ENCODE results near the gene SLC28A1.
"Not testable (repeated sequence)": the region's sequence is repeated elsewhere in the genome, so short reads cannot be mapped to it uniquely, and the experiment has no call there.

Gene SLC28A1

DNA sequence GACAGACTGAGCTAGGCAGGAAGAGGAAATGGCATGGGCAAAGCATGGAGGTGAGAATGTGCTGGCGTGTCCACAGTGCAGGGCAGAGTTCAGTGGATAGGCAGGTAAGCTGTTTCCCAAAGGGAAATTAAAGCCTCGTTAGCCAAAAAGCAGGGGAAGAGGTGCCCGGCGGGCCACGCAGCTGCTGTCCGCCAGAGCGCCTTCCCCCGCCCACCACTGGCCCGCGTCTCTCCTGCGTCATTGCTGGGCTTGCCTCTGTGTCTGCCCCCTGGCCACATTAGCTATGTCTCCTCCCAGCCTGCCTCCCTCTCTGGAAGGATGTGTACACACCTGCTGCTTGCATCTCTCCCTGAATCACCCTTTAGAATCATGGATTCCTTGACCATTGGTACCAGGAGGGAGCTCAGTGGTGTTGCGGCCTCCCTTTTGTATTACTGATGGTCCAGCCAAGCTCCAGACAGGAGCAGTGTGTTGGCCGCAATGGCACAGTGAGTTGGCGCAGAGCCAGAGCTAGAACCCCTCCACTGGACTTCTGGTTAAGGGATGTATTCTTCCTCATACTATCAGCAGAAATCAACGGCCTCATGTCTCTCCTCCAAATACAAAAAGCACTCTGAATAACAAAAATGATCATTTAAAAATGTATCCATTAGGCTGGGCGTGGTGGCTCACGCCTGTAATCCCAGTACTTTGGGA, 26.6 kb downstream of the SLC28A1 start:
- DNase-seq = no peak

GRCh38 chr15:84911879-84912660, 27.6 kb downstream of the SLC28A1 start:
- DNase-seq = no peak

DNA sequence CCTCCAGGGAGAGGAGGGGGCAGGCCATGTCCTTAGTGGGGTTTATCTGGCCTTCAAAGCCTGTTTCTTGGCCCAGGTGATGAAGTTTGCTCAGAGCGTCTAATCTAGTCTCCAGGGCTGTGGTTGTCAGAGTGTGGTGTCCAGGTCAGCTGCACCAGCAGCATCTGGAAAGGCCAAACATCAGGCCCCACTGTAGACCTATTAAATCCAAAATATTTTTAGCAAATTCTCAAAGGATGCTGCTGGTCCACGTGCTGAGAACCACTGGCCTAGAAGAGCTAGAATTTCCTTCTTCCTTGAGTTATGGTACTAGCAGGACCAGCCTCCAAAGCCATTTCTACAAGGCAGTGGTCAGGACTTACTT, 28.9 kb downstream of the SLC28A1 start:
- DNase-seq = no peak

DNA sequence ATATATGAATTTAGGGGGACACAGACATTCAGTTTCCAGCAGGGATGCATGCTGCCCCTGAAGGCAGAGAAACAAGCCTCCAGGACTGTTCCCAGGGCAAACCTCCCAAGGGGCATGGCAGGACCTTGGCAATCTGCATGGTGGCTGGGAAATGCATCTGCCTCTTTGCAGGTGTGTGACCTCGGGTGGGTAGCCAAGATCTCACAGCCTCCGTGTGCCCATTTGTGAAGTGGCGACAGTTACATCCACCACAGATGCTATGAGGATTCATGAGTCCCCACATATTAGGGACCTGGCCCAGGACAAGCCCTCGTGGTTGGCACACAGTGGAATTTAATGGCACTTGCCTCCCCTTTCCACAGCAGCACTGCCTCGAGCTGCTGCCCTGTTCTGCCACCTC, 29.9 kb downstream of the SLC28A1 start:
- DNase-seq = no peak

- peak; percentile 31 for DNase-seq
These were observed 30.6 kb downstream of the SLC28A1 start for GRCh38 chr15:84914909-84915605.

- no peak for DNase-seq
These were observed 31.1 kb downstream of the SLC28A1 start for GRCh38 chr15:84915606-84915958.

GRCh38 chr15:84917452-84917851, 33.0 kb downstream of the SLC28A1 start:
- no peak for DNase-seq

DNA sequence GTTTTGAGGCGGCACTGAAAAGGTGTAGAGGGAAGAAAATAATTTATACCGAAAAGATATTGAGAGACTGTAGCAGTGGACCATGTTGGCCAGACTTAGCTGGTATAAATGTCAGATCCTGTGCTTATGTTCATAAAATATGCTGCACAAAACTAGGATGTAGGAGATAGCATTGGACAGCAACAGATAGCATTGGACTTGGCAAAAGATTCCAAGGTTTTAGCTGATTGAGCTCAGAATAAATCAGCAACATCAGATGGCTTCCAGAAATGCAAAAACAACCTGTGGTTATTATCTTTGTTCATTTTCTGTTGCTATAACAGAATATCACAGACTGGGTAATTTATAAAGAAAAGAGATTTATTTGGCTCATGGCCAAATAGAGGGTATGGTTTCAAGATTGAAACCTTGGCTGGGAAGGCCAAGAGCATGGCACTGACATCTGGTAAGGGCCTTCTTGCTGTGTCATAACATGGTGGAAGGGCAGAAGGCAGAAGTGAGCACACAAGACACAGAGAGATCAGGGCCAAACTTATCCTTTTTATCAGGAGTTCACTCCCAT, 34.7 kb downstream of the SLC28A1 start:
- DNase-seq = no peak

GRCh38 chr15:84921121-84921520, 36.7 kb downstream of the SLC28A1 start:
- DNase-seq = no peak

- DNase-seq = no peak
These were observed 38.1 kb downstream of the SLC28A1 start for GRCh38 chr15:84922530-84922929.

DNA sequence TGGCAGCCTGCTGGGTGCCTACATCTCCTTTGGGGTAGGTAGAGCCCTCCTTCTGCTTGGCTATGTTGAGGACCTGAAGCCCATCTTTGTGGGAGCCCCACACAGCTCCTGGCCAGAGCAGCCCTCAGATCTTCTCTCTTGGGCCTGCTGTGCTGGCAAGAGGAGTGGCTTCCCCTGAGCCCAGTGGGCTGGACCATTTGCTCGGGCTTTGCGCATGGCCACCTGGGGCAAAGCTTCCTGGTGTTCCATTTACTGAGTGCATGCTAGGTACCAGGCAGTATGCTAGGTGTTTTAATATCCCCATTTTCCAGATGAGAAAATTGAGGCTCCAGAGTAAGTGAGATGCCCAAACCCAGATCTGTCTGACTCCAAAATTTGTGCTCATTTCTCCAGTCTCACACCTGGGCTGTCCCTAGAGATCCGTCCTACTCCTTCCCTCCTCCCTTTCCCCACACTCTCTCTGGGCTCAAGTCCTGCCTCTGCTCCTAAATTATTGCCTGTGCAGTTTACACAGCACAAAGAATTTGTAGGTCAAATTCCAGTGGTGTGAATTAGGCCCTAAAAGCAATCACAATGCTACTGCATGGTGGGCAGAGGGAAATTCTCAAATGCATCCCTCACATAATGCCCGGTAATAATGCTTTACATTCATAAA, 39.7 kb downstream of the SLC28A1 start:
- no peak for DNase-seq

DNA sequence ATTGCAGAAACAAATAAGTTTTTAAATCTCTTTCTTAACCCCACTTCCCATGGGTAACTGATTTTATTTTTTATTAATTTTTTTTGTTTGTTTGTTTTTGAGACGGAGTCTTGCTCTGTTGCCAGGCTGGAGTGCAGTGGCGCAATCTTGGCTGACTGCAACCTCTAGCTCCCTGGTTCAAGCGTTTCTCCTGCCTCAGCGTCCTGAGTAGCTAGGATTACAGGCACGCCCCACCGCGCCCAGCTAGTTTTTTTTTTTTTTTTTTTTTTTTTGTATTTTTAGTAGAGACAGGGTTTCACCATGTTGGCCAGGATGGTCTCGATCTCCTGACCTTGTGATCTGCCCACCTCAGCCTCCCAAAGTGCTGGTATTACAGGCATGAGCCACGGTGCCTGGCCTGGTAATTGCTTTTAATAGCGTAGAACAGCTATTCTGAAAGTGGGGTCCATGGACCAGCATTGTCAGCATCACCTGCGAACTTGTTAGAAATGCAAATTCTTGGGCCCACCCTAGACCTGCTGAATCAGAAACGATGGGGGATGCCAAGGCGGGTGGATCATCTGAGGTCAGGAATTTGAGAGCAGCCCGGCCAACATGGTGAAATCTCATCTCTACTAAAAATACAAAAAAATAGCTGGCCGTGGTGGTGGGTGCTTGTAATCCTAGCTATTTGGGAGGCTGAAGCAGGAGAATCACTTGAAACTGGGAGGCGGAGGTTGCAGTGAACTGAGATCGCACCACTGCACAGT, 40.5 kb downstream of the SLC28A1 start:
- DNase-seq = not testable (repeated sequence)

DNA sequence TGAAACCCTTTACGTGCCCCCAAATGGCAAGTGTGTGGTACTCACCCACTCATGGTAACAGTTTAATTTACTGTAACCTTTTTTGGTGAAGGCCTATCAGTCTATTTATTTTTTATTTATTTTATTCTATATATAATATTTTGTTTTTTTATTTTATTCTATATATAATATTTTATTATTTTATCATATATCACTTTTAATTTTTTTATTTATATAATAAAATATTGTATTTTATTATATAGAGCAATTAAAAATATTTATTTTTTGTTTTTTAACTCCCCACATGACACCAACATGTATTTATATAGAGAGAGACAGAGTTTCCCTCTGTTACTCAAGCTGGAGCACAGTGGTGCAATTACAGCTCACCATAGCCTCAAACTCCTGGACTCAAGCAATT, 41.4 kb downstream of the SLC28A1 start:
- no peak for DNase-seq

- DNase-seq = no peak
These were observed 42.2 kb downstream of the SLC28A1 start for GRCh38 chr15:84926491-84927230.

- no peak for DNase-seq
These were observed 44.3 kb downstream of the SLC28A1 start for GRCh38 chr15:84928843-84929168.

GRCh38 chr15:84929795-84930603, 45.5 kb downstream of the SLC28A1 start:
- no peak for DNase-seq

DNA sequence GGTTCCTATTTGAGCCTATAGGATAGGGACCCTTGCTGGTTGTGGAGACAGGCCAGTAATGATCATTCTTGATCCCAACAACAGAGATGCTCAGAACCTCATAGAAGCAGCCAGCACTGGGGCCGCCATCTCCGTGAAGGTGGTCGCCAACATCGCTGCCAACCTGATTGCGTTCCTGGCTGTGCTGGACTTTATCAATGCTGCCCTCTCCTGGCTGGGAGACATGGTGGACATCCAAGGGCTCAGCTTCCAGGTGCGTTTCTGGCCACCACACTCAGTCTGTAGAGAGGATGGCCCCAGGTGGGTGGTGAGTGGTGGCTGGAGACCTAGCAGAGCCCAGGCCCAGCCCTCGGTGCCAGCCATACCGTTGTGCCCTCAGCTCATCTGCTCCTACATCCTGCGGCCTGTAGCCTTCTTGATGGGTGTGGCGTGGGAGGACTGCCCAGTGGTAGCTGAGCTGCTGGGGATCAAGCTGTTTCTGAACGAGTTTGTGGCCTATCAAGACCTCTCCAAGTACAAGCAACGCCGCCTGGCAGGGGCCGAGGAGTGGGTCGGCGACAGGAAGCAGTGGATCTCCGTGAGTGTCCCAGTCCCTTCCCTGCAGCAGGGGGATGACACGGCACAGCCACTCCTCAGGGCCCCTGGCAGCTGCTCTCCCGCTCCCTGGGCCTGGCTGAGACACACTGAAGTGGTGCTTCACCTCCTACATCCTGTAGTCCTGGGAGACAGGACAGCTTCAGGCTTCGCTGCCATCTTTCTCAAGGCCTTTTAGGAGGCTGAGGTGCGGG, 50.7 kb downstream of the SLC28A1 start:
- peak; percentile 1 for DNase-seq

DNA sequence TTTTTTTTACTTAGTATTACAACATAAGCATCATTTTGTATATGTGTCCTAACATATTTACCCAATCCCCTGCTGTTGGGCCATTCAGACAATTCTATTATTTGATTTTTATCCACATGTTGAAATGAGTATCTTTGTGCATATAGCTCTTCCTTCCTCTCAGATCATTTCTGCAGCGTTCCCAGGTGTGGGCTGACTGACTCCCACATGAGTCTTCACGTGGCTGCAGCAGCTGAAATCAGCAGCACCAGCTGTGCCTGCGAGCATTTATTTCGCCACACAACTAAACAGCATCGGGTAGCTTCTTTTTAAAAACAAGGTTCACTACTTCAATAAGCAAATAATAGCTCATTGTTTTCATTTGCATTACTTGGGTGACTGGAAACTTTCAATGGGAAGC, 52.7 kb downstream of the SLC28A1 start:
- no peak for DNase-seq

DNA sequence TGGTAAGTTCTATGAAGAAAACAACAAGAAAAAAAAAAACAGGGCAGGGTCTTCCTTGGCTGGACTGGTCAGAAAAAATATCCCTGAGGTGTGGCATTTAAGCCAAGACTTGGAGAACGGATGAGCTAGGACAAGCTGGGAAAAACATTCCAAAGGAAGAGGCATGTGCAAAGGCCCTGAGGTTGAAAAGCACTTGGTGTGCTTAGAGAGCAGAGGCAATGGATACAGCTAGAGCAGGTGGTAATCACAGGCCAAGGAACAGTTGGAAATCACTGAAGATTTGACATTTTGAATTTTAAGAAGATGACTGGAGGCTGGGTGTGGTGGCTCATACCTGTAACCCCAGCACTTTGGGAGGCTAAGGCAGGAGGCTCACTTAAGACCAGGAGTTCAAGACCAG, 54.3 kb downstream of the SLC28A1 start:
- no peak for DNase-seq

DNA sequence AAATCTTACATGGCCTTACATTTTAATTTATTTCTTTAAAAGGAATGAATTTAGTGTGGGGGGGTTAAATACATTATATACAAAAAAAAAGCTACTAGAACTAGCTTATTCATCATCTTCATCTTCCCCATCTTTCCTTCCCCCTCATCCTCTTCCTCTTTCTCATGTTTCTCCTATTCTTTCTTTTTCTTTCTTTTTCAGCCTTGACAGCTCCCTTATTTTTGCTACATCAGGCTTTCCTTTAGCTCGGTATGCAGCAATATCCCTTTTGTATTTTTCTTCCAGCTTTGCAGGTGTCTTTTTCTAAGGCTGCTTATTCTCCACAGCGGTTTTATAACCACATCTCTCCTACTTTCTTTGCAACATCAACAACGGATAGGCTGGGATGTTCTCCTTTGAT, 55.9 kb downstream of the SLC28A1 start:
- no peak for DNase-seq
